NCI-H82 treated with DMSO at 0.1 percent for 48 hours (cell line): ENCODE results near the gene DVL1.
A peak's percentile ranks its signal among the peaks of the same experiment; 100 is the strongest.
"Not testable (repeated sequence)": the region's sequence is repeated elsewhere in the genome, so short reads cannot be mapped to it uniquely, and the experiment has no call there.

Experiments
- DNase-seq: peaks from one replicate; lab custom pipeline; 2025; ENCODE audit not compliant: unreplicated experiment; lab: John Stamatoyannopoulos, UW

The DVL1 gene

DNA sequence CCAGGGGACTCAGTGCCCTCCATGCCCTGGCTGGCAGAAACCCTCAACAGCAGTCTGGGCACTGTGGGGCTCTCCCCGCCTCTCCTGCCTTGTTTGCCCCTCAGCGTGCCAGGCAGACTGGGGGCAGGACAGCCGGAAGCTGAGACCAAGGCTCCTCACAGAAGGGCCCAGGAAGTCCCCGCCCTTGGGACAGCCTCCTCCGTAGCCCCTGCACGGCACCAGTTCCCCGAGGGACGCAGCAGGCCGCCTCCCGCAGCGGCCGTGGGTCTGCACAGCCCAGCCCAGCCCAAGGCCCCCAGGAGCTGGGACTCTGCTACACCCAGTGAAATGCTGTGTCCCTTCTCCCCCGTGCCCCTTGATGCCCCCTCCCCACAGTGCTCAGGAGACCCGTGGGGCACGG is 21.0 kb downstream of the DVL1 start:
- no peak for DNase-seq

DNA sequence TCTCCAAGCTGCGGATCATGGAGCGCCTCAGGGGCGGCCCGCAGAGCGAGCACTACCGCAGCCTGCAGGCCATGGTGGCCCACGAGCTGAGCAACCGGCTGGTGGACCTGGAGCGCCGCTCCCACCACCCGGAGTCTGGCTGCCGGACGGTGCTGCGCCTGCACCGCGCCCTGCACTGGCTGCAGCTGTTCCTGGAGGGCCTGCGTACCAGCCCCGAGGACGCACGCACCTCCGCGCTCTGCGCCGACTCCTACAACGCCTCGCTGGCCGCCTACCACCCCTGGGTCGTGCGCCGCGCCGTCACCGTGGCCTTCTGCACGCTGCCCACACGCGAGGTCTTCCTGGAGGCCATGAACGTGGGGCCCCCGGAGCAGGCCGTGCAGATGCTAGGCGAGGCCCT is 21.9 kb downstream of the DVL1 start:
- DNase-seq: no peak

DNA sequence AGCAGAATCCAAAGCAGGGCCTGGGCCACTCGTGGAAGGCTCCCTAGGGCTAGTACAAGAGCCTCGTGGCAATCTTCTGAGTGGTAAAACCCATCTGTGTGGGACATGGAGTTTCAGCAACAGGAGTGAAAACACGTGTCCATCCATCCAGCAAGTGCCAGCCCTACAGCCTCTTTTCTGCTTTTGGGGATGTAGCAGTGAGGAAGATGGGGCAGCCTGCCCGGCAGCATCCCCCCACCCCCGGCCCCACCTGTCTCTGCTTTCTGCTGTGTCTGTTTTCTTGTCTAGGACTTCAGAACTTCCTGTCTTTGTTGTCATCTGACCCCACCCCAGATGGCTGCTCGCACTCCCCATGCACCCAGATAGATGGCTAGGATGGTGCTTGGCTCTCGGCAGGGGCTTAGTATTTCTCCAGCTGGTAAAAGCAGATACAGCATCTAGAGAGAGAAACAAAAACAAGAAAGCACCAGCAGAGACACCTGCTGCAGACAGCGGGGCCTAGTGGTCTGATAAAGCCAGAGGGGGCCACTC is 23.1 kb downstream of the DVL1 start:
- DNase-seq: no peak

DNA sequence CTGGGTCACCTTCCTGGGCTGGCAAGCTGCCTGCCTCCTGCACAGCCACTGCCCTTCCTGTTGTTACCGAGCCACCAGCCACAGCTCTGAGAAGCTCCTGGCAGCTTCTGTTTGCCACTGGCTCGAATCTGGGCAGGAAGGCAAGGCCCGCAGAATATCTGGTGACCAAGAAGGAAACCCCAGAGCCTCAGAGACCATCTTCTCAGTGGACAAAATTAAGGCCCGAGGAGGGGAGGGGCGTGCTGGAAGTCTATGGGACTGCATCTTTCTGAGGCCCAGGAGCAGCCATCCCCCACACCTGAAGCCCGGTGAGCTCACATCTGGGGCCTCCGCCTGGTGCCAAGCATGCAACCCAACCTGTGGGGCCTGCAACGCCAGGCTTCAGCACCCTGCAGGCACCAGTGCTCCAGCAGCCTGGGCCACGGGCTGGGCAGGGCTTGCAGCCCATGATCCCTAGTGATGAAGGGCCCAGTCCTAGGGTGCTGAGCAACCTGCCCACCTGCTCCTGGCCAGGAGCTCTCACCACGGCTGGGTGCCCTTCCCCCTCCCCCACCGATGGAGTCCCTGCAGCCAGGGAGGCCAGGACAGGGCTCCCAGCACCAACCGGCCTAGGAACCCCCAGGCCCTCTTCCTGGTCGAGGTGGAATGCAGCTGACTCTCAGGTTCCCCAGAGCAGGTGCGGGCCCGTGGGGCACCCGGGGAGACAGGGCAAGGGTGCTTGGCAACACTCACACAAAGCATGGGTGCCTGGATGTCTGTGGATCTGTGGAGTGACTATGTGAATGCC is 23.7 kb downstream of the DVL1 start:
- no peak for DNase-seq

DNA sequence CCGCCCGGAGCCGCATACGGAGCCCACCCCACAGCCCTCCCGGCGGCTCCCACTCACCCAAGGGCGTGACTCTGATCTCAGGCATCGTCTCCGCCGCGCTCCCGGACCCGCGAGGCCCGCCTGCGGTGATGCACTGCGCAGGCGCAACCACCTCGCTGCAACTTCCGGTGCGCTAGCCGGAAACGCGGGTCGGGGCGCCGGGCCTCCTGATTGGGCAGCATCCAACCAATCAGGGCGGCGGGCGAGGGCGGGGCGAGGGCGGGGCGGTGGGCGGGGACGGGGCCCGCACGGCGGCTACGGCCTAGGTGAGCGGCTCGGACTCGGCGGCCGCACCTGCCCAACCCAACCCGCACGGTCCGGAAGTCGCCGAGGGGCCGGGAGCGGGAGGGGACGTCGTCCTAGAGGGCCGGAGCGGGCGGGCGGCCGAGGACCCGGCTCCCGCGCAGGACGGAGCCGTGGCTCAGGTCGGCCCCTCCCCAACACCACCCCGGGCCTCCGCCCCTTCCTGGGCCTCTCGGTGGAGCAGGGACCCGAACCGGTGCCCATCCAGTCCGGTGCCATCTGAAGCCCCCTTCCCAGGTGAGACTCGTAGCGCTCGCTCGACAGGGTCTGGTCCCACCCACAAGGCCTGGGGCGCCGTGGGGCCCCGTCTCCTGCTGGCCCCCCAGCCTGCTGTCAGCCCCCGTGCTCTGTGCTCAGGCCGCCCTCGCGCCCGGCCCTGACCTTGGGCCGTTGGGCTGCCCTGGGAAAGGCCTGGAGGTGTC is 24.5 kb downstream of the DVL1 start, which contains the start of the genes CPTP and INTS11:
CPTP (plus strand) TSS at position 279 of the 764 bp plus-strand sequence. CDS start 2,109 bp downstream, outside the sequence.
INTS11 (minus strand) TSS at position 137 of the 764 bp plus-strand sequence; CDS start at position 85, 52 bp downstream.
- DNase-seq: peak; percentile 52

DNA sequence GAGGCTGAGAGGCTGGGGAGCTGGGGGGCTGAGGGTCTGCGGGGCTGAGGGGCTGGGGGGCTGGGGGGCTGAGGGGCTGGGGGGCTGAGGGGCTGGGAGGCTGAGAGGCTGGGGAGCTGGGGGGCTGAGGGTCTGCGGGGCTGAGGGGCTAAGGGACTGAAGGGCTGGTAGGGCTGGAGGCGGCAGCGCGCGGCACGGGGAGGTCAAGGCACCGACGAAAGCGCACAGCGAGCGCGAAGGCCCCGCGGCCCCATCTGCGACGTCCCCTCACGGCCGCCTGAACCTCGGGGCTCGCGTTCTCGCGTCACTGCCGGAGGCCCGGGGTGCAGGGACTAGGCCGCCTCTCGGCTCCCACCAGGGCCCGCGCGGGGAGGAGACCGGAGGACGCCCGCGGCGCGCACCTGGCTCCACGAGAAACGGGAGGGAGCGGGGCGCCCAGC is 25.1 kb downstream of the DVL1 start:
- no peak for DNase-seq

DNA sequence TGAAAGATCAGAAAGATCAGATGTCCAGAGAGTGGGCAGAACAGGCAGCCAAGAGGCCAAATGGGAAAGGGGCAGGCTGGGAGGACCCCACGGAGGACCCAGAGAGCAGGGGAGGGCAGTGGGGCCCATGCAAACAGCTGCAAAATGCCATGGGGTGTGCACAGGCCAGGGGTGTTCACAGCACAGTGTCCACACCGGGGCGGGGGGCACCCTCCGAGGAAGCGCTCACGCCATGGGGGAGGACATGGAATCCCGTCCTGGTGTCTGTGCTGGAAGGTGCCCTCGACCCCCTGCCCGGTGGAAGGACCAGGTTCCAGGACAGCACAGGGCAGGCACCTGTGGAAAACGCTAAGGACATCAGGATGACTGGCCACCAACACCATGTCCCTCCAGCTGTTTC is 26.3 kb downstream of the DVL1 start:
- no peak for DNase-seq

DNA sequence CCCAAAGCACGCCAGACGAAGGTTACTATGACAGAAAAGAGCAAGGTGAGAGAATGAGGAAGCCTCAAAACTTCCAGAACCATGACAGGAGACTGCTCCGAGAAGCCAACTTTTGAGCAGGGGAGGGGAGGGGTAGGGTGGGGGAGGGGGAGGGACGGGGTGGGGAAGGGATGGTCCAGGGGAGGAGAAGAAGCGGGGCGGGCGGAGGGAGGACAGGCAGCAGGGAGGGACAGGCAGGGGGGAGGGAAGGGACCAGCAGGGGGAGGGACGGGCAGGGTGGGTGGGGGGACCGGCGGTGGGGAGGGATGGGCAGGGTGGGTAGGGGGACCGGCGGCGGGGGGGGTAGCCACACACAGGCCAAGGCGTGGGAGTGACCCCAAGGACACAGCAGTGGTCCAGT is 26.8 kb downstream of the DVL1 start:
- DNase-seq: no peak

DNA sequence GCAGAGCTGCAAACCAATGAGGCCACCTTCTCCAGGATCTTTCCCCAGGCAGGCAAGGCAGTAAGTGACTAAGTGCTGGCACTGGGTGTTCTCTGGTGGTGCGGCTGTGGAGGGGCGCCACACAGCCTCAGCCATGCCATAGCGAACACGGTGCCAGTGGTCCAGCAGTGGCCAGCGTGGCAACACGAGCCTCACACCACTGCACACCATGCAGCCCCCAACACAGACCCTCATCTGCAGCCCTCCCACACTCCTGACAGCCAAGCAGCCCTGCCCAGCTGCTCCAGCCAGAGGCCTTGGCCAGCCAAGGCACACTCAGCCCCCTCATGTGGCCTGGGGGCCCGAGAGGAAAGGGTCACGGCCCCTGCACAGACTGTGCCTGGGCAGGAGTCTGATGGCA is 27.7 kb downstream of the DVL1 start:
- DNase-seq: no peak

DNA sequence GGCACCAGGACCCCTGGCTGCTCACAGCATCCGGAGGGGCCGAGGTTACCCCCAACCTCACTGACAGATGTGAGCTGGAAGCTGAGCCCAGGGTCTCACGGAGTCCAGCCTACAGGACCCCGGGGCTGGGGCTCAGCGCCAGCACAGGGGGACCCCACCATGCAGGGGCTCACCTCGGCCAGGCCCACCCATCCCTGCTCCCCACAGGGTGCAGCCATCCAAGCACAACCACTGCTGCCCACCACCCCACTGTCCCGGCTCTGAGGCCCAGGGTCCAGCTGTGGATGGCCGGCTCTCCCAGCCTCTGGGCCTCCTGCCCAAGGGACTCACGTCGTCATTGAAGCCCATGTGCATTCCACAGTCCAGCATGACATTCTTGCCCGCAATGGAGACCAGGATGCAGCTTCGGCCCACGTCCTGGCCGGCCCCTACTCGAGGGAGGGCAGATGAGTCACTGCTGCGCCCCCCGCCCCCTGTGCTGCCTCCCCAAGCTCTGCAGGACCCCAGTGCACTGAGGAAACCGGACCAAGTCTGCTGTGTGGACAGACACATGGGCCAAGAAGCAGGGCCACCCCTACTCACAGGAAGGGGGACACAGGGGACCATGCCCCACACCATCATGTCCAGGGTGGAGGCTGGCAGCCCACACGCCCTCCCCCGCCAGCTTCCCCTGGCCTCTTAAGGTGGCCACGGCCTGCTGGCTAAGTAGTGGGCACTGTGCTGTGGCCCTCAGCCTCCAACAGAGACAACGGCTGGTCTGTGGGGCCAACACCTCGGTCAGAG is 28.4 kb downstream of the DVL1 start:
- no peak for DNase-seq

DNA sequence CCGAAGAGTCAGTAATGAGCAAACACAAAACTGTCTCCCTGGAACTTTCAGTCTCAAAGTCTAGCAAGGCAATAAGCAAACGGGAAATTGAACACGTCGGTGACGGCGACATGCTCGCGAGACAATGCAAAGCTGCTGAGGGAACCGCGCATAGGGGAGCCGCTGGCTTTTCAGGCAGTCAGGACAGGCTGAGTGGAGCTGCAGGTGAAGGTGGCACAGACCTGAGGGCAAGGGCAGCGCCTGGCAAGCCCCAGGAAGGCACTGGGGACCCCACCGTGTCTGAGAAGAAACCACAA is 29.6 kb downstream of the DVL1 start:
- DNase-seq: no peak

DNA sequence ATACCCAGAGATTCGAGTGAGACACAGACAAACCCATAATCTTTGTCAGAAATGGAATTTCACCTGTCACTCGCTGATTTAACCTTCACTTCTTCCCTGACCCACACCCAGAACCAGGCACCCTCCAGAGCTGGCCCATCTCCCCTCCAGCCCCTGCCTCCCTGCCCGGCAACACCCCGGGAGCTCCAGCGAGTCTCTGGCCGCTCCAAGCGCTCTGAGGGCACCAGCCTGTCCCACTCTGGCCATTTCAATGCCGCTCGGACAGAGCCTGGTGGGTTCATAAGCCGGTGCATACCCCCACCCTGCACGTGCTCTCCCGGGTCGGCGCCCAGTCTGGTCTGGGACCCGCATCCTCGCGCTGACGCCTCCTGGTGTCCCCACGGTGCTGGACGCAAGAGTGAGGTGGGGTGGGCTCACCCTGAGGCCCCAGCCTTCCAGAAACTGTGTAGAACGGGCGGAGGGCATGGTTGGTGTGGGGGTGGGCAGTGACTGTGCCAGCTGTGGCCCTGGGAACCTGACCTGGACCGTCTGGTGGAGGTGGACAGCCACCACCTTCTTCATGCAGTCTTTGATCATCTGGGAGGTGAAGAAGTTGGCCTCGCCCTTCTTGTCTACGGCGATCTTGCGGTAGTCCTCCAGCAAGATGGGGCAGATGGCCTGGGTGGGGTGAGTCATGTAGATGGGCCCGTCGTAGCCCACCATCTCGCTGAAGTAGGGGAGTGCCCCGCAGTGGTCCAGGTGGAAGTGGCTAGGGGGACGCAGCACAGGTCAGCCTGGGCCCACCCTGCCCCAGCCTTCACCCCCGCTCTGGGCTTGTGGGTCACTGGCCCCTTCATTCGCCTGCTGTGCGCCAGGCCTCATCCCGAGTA is 30.2 kb downstream of the DVL1 start:
- DNase-seq: no peak

DNA sequence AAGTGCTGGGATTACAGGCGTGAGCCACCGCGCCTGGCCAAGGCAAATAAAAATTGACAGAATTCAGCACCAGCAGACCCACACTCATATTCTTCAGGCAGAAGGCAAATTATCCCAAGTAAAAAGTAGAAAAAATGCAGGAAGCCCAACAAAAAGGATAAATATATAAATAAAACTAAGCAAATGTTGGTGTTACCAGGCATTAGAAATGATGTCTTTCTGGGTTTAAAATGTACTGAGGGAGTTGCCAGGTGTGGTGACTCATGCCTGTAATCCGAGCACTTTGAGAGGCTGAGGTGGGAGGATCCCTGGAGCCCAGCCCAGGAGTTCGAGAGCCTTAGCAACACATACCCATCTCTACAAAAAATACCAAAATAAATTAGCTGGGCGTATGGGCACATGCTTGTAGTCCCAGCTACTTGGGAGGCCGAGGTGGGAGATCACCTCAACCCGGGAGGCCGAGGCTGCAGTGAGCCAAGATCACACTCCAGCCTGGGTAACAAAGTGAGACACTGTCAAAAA is 31.0 kb downstream of the DVL1 start:
- DNase-seq: no peak

DNA sequence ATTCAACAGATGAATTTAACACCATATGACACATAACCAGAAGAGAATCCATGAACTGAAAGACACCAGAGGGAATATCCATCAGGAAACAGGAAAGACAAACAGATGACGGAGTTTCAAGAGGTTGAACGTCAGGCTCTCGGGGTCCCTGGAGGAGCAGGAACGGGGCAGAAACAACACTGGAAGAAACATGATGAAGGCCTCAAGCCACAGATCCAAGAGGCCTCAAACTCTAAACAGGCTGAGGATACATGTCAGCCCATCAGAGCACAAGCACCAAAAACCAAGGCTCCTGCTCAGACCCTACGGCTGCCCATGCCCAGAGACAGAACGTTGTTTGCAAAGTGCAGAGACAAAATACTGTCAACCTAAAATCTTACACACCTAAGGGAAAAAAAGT is 31.8 kb downstream of the DVL1 start:
- DNase-seq: no peak

DNA sequence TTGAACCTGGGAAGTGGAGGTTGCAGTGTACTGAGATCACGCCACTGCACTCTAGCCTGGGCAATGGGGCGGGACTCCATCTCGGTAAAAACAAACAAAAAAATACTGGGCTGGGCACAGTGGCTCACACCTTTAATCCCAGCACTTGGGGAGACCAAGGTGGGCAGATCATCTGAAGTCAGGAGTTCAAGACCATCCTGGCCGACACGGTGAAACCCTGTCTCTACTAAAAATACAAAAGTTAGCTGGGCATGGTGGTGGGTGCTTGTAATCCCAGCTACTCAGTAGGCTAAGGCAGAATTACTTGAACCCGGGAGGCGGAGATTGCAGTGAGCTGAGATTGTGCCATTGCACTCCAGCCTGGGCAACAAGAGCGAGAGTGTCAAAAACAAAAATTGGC is 33.0 kb downstream of the DVL1 start:
- DNase-seq: not testable (repeated sequence)

DNA sequence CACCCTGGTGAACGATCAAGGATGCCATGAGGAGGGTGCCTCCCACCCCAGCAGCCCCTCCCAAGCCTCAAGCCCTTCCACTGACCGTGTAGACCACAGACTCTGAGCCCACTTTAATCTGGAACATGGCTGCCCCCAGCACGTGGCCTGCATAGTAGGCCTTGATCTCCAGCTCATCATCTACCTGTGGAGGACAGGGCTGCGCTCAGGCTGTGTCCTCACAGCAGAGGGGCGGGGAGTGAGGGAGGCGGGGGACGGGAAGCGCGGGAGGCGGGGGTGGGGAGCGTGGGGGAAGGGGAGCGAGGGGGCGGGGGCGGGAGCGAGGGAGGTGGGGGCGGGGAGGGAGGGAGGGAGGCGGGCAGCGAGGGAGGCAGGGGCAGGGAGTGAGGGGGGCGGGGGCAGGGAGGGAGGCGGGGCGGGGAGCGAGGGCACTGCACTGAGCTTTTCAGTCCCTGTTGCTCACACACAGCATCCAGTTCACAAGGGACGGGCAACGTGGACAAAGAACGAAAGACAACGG is 33.7 kb downstream of the DVL1 start:
- DNase-seq: no peak

DNA sequence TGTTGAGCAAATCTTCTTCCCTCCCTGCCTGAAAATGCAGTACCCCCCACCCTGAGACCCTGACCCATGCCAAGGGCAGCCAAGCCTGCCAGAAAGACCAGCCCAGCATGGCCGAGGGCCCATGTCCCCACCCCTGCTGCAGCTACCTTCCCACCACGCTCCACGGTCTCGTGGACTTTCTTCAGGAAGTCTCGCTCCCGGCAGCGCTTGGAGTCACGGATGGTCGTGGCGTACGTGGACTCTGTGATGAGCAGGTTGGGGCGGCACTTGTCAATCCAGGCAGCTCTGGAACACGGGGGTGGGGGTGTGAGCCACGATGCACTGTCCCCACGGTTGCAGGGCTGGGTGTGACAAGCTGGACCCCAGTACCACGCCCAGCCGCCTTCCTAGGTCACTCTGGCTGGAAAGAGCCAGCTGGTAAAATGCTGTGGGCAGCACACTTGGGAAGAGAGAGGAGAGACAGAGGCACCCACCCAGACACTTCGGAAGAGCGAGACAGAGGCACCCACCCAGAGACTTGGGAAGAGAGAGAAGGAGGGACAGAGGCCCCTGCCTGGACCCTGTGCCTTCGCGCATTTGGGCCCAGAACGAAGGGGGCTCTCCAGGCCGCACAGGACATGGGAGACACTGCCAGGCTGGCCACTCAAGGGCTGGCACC is 34.4 kb downstream of the DVL1 start:
- no peak for DNase-seq

DNA sequence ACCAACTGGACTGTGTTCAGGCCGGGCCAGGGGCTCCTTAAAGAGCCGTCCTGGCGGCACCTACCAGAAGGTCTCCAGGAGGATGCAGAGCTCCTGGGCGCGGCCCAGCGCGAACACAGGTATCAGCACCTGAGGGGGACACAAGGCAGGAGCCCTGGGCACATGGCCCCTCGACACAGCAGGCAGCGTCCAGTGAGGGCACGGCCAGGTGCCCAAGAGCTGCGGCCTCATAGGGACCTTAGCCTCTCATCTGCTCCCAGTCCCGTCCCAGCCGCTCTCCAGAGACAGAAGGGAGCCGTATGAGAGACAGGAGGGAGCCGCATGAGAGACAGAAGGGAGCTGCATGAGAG is 35.0 kb downstream of the DVL1 start:
- no peak for DNase-seq

DNA sequence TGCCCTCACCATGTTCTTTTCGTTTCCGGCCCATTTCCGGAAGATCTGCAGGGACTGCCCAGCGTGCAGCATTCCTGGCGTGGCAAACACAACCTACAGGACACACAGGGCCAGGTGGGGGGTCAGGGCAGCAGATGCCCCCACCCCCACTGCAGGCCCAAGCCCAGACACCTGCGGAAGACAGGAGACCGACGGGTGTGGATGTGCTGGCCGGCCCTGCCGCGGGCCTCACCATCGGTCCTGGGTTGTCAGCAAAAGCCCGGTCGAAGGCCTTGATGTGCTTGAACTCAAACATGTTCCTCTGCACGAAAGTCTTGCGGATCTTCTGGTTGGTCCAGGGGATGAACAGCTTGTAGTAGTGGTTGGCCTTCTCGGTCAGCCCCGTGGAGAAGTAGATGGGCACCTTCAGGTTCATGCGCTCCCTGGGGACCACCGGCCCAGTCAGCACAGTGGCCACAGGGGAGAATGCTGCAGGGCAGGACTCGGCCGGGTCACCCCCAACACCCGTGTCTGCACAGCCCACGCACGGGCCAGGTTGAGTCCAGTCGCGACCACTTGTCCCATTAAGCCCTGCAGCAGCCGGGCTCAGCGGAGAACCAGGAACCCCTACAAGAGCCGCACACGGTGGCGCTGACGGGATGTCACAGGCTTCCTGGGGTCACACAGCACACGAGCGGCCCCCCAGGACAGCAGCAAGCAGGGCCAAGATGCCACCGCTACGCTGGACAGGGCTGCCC is 35.5 kb downstream of the DVL1 start:
- no peak for DNase-seq
